SK-N-SH treated with all-trans-retinoic acid at 6 μM for 48 hours (cell line): ENCODE data around the gene SRMS.

ENCODE experiments used
- ATAC-seq: fragments of 200-7000 bp; cut with Tn5 transposase; 3 replicates; pipeline ENCODE4 v1.9.1; 2020; ENCODE audit warnings: mild to moderate bottlenecking, moderate library complexity
- BACH2 ChIP-seq: fragments of 250-450 bp; sonication (Bioruptor Pico); IDR thresholded peaks from 2 replicates; pipeline ENCODE4 v1.9.0; 2021; ENCODE audit warnings: mild to moderate bottlenecking, borderline replicate concordance
- CREB5 ChIP-seq: fragments of 250-450 bp; sonication (Bioruptor Pico); IDR thresholded peaks from 2 replicates; pipeline ENCODE4 v1.5.1; 2020; ENCODE audit warnings: low read depth, mild to moderate bottlenecking, moderate library complexity
- CSDC2 ChIP-seq: fragments of 250-450 bp; sonication (Bioruptor Pico); IDR thresholded peaks from 2 replicates; pipeline ENCODE4 v1.5.0; 2020; ENCODE audit warnings: mild to moderate bottlenecking, moderate library complexity
- CSRNP3 ChIP-seq: fragments of 250-450 bp; sonication (Bioruptor Pico); IDR thresholded peaks from 2 replicates; pipeline ENCODE4 v1.5.1; 2021; ENCODE audit warnings: mild to moderate bottlenecking, moderate library complexity
- GLIS3 ChIP-seq: fragments of 250-450 bp; sonication (Bioruptor Pico); IDR thresholded peaks from 2 replicates; pipeline ENCODE4 v1.5.0; 2020; ENCODE audit warnings: mild to moderate bottlenecking, moderate library complexity
- ISL1 ChIP-seq: fragments of 250-450 bp; sonication (Bioruptor Pico); IDR thresholded peaks from 2 replicates; pipeline ENCODE4 v2.1.2; 2022; ENCODE audit warnings: mild to moderate bottlenecking, moderate library complexity
- OSR1 ChIP-seq: fragments of 250-450 bp; sonication (Bioruptor Pico); IDR thresholded peaks from 2 replicates; pipeline ENCODE4 v1.8.0; 2022; ENCODE audit warnings: moderate library complexity, mild to moderate bottlenecking, inconsistent platforms
- PATZ1 ChIP-seq: fragments of 250-450 bp; sonication (Bioruptor Pico); IDR thresholded peaks from 2 replicates; pipeline ENCODE4 v1.8.0; 2020; ENCODE audit warnings: mild to moderate bottlenecking, moderate library complexity, borderline replicate concordance
- POU6F1 ChIP-seq: fragments of 250-450 bp; sonication (Bioruptor Pico); IDR thresholded peaks from 2 replicates; pipeline ENCODE4 v1.8.0; 2021; ENCODE audit warnings: low read depth, mild to moderate bottlenecking, moderate library complexity, borderline replicate concordance
- RARB ChIP-seq: fragments of 250-450 bp; sonication (Bioruptor Pico); IDR thresholded peaks from 2 replicates; pipeline ENCODE4 v1.8.0; 2021; ENCODE audit warnings: mild to moderate bottlenecking, moderate library complexity
- SNAI2 ChIP-seq: fragments of 250-450 bp; sonication (Bioruptor Pico); IDR thresholded peaks from 2 replicates; pipeline ENCODE4 v1.5.0; 2020; ENCODE audit warnings: mild to moderate bottlenecking, moderate library complexity
- TCF4 ChIP-seq: fragments of 250-450 bp; sonication (Bioruptor Pico); IDR thresholded peaks from 2 replicates; pipeline ENCODE4 v1.8.0; 2021; ENCODE audit warnings: mild to moderate bottlenecking, moderate library complexity, borderline replicate concordance
- TOX ChIP-seq: fragments of 250-450 bp; sonication (Bioruptor Pico); IDR thresholded peaks from 2 replicates; pipeline ENCODE4 v1.8.0; 2021; ENCODE audit warnings: mild to moderate bottlenecking, moderate library complexity, borderline replicate concordance
- TSHZ2 ChIP-seq: fragments of 250-450 bp; sonication (Bioruptor Pico); IDR thresholded peaks from 2 replicates; pipeline ENCODE4 v1.5.0; 2020; ENCODE audit warnings: mild to moderate bottlenecking, moderate library complexity
- ZC3H10 ChIP-seq: fragments of 250-450 bp; sonication (Bioruptor Pico); IDR thresholded peaks from 2 replicates; pipeline ENCODE4 v1.5.1; 2021; ENCODE audit warnings: mild to moderate bottlenecking, moderate library complexity
- ZFP3 ChIP-seq: fragments of 250-450 bp; sonication (Bioruptor Pico); IDR thresholded peaks from 2 replicates; pipeline ENCODE4 v1.5.0; 2020; ENCODE audit warnings: mild to moderate bottlenecking, moderate library complexity
- ZFP30 ChIP-seq: fragments of 450-650 bp; formaldehyde crosslinking; IDR thresholded peaks from 2 replicates; pipeline ENCODE4 v1.5.0; 2022; ENCODE audit warnings: mild to moderate bottlenecking, moderate library complexity
- ZNF565 ChIP-seq: fragments of 450-650 bp; formaldehyde crosslinking; conservative IDR thresholded peaks from 2 replicates; pipeline ENCODE4 v1.5.0; 2020; ENCODE audit warnings: low read depth, mild to moderate bottlenecking, moderate library complexity
- ZNF70 ChIP-seq: fragments of 450-650 bp; formaldehyde crosslinking; IDR thresholded peaks from 2 replicates; pipeline ENCODE4 v1.5.0; 2020; ENCODE audit warnings: mild to moderate bottlenecking, moderate library complexity
- ZNF8 ChIP-seq: fragments of 450-650 bp; formaldehyde crosslinking; IDR thresholded peaks from 2 replicates; pipeline ENCODE4 v1.5.0; 2020; ENCODE audit warnings: mild to moderate bottlenecking, moderate library complexity

The SRMS gene

GRCh38 chr20:63594043-63594561 lies 46.6 kb upstream of the SRMS start:
- TF ChIP-seq CREB5 (no peak), BACH2 (CRISPR knock-in tag) (no peak), OSR1 (CRISPR knock-in tag) (no peak), RARB (no peak), ZC3H10 (CRISPR knock-in tag) (no peak), POU6F1 (CRISPR knock-in tag) (no peak), ISL1 (no peak), TCF4 (CRISPR knock-in tag) (no peak), CSRNP3 (CRISPR knock-in tag) (no peak), ZNF8 (CRISPR knock-in tag) (no peak), ZNF565 (no peak), TOX (CRISPR knock-in tag) (no peak), ZFP3 (CRISPR knock-in tag) (no peak), SNAI2 (CRISPR knock-in tag) (no peak), CSDC2 (no peak)
- ATAC-seq: no peak; the same call in 2 of the 3 replicates

GRCh38 chr20:63592661-63593060 lies 45.1 kb upstream of the SRMS start:
- no peak for ATAC-seq
- no peak for TF ChIP-seq TCF4 (CRISPR knock-in tag)
- TF ChIP-seq, all 23 proteins: peak for 0

GRCh38 chr20:63591786-63592355 lies 44.3 kb upstream of the SRMS start:
- no peak for TF ChIP-seq PATZ1
- no peak for TF ChIP-seq TCF4 (CRISPR knock-in tag)
- no peak for TF ChIP-seq TOX (CRISPR knock-in tag)
- no peak for TF ChIP-seq OSR1 (CRISPR knock-in tag)
- no peak for TF ChIP-seq ISL1
- TF ChIP-seq, all 23 proteins: peak for 0
- no peak for ATAC-seq

GRCh38 chr20:63591147-63591533 lies 43.6 kb upstream of the SRMS start:
- no peak for ATAC-seq
- no peak for TF ChIP-seq TSHZ2 (CRISPR knock-in tag)
- TF ChIP-seq SNAI2 (CRISPR knock-in tag): no peak
- no peak for TF ChIP-seq RARB
- TF ChIP-seq TOX (CRISPR knock-in tag): no peak
- no peak for TF ChIP-seq GLIS3 (CRISPR knock-in tag)
- TF ChIP-seq POU6F1 (CRISPR knock-in tag): no peak
- TF ChIP-seq OSR1 (CRISPR knock-in tag): no peak
- TF ChIP-seq ZNF70 (CRISPR knock-in tag): no peak
- no peak for TF ChIP-seq ZFP30
- no peak for TF ChIP-seq ZNF565
- no peak for TF ChIP-seq PATZ1
- no peak for TF ChIP-seq BACH2 (CRISPR knock-in tag)
- TF ChIP-seq TCF4 (CRISPR knock-in tag): no peak
- no peak for TF ChIP-seq CSRNP3 (CRISPR knock-in tag)
- no peak for TF ChIP-seq ZNF8 (CRISPR knock-in tag)
